Stimulated activated CD8-positive, alpha-beta memory T cell treated with anti-CD3 and anti-CD28 coated beads, Interleukin-4, amount 100 ng/mL, for 1 hour (primary cell): Measurements from ENCODE around the gene PDE1C.

ENCODE experiments used
- DNase-seq, 2 donors: peaks; one replicate each; pipeline ENCODE4 v3.0.0-alpha.2; 2020; ENCODE audit warnings: low read depth in 2 of 2, low spot score in 1 of 2

Gene PDE1C

DNA sequence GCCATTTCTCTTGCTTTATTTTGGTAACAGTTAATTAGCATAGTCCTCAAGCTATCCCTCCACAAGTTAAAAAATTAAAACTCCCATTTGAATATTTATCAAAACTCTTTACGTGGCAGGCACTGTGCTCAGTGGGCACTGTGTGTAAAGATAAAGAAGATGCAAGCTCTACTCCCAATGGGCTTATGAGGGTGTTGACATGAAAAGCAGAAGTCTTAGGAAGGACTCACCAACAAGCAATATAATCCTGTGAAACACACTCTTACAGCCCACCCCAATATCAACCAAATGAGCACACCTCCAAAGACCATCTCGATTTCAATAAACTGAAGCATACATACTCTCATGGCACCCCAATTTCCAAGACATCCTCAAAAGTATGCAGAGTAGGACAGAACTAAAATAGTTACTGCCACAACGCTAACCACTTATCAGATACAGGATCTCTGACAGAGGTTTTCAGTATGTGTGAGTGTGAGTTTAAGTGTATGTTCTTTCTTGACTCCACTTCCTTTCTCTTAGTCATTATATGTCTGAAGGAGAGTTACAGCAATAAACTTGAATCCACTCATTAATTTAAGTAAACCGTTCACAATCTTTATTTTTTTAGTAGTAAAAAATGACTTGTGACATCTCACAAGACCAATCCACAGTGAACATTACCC, 120.0 kb downstream of the PDE1C start:
- no peak for DNase-seq

DNA sequence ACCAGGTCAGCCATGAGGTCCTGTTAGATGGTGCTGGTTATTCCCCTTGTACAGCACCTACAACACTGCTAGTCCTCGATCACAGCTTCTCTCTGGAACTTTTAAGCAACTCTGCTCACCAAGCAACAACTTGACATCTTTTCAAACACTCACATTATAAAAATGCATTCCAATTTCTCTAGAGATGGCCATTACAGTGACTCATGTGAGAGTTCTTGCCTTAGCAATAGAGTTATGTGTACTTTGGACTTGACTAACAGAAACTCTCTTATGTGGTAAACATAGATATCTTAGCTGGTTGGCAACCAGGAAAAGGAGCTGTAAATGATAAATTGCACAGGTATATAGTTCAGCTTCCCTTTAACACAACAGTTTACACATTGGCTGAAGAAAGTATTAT, 122.2 kb downstream of the PDE1C start:
- DNase-seq = no peak

DNA sequence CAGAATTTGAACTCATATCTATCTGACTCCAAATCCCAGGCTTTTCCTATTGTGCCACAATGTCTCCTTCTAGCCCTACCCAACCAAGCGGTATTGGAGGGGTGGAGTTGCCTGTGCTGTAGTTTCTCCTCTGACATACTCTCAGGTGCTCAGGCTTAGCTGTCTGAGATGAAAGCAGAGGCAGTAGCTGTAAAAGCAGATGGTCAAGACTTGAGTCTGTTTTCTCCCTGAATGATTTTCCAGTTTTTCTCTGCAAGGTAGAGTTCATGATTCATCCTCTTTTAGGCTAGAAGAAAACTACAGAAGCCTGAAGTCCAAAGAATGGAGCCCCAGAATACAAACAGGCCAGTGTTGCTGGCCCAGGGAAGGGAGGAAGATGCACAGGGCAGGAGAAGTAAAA, 130.0 kb downstream of the PDE1C start:
- DNase-seq = no peak

DNA sequence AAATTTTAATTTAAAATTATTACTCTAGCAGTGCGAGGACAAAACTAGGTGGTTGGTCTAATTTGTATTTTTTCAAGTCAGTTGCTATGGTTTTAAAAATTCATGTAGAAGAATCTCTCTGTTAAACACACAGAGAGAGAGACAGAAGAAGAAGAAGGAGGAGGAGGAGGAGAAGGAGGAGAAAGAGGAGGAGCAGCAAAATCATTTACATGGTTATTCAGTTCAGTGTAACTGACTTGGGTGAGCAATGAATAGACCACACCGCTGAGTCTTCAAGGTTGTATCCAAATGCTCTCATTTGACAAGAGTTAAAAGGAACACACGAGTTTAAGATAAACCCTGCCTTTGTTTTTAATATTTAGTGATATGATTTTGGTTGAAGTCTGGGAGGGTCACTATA, 131.1 kb downstream of the PDE1C start:
- no peak for DNase-seq

DNA sequence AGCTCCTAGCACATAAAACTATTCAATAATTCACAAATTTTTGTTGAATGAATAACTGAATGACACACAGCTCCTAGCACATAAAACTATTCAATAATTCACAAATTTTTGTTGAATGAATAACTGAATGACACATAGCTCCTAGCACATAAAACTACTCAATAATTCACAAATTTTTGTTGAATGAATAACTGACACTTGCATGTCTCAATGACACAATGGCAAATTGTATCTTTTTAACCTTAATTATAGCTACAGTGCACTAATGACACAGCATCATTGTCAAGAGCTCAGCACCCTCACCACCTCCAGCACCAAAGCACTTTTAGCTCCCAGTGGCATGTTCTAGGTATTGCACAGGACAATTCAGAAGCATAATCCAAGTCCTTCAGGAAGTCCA, 131.6 kb downstream of the PDE1C start:
- DNase-seq = no peak

DNA sequence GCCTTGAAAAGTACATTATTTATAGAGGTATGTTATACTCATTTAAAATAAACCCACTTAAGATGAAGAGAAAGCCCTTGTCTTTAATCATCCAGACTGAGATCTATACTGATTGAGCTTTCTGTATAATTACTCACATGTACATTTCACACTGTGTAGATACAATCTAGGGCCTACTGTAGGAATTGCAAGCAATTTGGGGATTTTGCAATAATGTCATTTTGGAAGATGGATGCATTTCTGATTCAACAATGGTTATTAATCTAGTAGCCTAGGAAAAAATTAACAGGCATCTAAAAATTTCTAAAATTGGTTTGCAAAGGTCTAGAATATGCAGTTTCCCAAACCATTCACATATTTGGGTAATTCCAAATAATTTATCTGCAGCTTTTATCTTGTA, 132.2 kb downstream of the PDE1C start:
- DNase-seq = no peak

DNA sequence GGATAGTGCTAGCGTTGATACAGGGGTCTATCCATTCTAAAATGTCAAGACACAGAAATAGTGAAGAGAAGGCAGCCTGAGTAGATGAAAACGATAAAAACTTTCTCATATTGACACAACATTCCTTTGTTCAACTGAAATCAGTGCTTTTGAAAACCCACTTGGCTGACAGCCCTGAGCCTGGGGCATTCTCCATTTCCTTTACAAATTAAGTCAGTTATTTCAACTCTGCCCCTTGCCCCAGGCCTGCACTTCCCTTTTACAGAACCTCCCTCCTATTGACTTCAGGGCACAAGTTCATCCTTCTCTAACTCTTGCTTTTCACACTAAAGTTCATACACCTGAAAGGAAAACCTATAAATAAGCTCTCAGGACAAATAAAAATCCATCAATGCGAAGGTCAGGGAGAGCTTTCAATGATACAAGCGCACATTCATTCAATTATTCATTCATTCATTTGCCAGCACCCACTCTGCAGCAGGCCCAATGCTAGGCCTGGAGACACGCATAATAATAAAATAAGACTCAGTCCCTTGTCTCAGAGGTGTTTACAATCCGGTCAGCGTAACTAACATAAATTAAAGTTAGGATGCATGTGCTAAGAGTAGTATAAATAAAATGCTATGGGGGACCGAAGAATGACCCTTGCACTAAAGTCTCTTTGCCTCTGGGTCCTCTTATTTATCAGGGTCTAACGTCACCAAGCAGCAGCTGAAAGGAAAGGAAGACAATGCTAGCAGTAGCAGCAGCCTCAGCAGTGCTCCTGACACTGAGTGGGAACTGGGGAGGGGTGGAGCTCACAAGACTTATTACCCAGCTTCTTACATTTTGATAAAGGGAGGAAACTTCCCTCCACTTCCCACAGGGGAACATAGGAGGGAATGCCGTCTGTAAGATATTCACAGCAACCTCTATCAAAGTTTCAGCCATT, 134.8 kb downstream of the PDE1C start:
- no peak for DNase-seq

DNA sequence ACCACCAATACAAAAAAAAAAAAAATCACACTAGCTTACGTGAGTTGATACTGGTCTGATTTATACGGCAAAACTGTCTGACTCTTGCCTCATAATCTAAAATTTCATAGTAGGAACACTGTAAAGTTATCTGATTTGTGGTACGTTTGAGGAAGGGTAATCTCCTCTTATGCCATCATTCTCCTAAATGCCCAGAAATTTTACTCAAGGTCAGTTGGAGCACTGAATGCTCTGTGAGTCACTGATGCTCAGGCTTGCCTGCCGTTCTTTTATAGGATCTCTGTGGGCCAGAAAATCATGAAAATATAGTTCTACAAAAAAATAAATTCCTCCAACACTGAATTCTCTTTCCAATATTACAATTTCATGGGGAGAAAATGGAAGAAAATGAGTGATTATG, 135.7 kb downstream of the PDE1C start:
- DNase-seq = no peak

DNA sequence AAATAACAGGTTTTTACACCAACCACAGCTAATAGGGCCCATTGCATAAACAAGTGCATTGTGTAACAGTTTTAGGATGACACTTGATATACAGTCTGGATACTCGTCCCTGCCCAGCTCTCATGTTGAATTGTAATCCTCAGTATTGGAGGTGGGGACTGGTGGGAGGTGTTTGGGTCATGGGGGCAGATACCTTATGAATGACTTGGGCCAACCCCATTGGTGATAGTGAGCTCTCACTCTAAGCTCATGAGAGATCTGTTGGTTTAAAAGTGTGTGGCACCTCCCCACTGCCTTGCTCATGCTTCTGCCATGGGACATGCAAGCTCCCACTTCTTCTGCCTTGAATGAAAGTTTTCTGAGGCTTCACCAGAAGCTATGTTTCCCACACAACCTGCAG, 136.7 kb downstream of the PDE1C start:
- no peak for DNase-seq

DNA sequence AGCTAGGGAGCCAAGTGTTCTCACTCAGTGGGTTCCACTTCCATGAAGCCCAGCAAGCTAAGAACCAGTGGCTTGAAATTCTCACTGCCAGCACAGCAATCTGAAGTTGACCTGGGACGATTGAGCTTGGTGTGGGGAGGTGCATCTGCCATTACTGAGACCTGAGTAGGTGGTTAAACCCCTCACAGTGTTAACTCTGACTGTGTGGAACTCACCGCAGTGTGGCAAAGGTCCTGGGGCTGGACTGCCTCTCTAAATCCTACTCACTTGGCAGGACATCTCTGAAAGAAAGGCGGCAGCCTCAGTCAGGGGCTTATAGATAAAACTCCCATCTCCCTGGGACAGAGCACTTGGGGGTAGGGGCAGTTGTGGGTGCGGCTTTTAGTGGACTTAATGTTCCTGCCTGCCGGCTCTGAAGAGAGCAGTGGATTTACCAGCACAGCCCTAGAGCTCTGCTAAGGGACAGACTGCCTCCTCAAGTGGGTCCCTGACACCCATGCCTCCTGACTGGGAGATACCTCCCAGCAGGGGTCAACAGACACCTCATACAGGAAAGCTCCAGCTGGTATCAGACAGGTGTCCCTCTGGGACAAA, 143.1 kb downstream of the PDE1C start:
- no peak for DNase-seq

DNA sequence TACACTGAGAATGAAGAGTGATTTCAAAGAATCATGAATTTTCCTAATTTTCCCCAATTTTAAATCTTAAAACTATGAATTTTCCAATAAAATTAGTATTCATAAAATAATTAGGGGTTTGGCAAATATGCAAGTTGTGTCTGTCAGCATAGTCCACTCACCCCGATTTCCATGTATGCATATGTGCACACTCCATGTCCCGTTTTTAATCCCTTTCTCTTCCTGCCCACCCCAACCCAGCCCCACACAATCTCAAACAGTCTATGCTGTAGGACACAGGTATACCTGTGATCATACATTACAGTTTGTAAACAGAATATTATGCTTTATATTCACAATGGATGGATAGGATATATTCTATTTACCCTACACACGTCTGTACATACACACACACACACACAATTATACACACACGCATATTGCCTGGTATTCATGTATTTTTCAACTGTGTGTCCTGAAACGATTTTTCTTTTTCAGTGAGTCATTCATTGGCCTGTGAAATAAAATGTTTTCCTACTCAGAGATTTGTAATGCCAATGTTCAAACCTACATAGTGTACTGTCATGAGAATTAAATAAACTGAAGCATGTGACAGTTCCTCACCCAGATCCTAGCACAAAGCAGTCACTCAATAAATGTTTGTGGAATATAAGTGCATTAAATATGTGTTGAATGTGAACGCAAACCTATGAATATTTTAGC, 144.3 kb downstream of the PDE1C start:
- no peak for DNase-seq

DNA sequence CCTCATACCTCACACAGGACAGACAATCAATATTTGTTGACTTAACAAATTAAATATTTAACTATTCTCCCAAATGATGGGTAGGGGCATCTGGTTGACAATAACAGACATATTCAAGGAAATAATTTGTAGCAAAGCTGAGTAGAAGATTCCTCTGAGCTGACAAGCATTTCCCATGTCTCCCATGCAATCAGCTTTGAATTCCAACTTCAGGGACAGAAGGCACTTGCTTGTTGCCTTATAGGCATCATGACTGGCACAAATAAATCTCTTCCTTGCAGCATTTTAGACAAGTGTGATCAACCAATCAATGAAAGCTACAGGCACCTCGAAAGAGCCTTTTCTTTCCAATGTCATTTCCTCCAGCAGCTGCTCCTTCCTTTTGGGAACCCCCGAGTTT, 146.0 kb downstream of the PDE1C start:
- no peak for DNase-seq

DNA sequence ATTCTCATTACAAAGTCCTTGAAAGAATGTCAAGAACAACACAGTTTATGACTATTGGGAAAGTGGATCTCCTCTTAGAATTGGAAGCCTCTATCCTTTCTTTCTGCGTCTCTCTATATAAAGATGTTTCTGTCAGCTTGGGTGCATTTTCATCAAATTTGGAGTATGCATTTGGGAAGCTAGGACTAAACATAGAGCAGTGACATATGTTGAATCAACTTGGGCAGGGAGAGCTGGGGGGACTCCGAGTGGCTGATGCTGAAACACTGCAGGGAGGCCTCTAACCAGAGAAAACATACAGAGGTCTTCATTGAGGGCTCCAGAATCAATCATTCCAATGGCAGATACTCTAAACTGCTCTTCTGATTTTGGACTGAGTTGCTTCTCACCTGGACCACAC, 147.4 kb downstream of the PDE1C start:
- DNase-seq = no peak

DNA sequence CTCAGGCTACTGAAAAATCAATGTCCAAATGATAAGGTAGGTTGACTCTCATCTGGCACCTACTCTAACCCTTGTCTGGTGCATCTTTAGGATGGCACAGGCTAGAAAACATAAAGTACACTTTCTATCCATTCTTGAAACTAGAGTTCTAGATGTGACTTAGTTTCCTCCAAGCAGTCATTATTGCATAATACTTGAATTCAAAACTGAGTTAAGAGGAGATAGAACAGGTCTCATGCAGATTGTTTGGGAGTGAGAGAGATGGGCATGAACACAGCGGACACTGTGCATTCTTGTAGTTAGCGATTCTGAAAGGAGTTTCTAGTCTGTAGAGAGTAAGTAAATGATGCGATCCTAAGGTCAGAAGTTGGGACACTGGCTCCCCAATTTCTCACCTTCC, 149.2 kb downstream of the PDE1C start:
- no peak for DNase-seq

DNA sequence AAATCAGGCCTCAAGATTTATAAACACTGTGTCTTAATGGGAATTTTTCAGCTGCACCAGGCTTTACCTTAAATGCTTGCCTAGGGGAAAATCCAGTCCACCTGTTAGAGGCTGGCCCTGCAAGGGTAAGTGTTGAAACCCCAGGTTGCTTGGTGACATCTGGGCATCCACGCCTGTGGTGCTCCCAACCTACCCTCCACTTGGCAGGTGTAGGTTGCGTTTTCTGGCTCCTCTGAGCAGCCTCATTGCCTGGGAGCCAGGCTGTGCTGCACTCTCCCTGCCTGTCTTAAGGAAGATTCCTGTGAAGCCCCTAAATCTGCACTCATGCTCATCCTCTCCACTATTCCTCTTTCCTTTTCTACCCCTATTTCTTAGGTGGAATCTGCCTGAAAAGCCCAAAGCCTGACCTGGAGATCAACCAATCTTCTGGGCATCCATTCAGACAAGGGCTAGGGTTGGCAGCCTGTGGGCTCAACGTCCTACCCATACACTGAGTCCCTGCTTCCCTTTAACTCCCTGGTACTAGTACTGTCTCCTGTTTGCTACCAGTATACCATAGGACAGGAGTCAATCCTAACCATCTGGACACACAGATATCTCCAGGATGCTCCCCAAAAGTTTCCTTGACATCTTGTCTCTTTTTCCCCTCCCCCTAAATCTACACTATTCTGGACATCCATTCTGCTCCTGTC, 150.4 kb downstream of the PDE1C start:
- DNase-seq = no peak

DNA sequence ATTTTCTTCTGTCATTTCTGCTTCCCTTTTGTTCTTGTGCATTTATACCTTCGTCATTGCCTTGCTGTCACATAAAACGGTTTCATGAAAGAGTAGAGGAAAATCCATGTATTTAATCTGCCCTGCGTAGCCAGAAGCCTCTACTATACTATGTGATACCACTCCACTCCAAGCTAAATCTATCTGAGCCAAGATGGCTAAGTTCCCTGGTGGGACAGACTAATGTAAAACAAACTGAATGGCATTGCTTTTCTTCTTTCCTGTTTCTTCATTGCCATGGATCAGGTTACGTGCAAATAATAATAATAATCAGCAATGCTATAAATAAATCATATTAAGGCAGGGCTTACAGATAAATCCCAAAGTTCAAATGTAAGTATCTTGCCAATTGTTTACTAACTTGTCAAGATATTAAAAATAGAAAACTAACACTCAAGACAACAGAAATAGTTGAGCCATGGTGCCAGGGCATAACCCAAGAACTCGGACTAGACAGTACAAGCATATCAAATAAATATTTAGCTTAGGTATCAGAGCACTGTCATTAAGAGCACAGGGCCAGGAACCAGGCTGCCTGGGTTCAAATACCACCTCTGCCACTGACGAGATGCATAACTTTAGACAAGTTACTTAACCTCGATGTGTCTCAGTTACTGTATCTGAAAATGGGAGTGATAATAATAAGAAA, 151.4 kb downstream of the PDE1C start:
- no peak for DNase-seq

DNA sequence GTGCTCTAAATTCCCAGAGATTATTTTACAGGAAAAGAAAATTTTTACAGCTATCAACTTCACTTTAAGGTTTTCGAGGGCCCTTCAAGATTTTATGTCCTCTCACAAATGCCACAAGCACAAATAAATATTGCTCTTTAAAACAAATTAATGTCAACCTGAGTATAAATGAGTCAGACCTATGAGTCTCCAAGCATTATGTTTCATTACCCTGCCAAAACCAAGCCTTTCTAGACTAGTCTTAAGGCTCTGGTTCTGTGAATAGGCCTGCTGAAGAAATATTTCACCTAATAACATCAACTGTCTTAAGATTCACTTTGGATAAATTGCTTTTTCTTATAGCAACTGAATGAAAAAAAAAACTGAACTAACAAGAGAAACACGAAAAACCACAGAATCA, 153.0 kb downstream of the PDE1C start:
- no peak for DNase-seq

DNA sequence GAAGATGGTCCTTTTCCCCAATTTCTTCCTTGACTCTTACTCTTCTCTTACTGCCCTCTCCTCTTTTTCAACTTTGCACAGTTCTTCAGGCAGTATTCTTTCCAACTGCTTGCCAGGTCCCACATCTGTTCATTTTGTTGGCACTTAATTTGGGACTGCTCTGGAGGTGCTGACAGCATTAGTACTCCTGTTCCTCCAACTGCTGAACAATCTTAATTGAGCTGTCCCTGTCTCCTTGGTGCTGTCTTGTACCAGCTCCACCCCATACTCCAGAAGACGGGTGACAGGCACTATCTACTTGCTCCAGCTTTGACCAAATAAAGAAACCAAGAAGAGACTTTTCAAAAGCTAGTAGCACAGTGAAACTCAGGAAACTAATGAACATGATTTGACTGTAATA, 160.0 kb downstream of the PDE1C start:
- DNase-seq = no peak

DNA sequence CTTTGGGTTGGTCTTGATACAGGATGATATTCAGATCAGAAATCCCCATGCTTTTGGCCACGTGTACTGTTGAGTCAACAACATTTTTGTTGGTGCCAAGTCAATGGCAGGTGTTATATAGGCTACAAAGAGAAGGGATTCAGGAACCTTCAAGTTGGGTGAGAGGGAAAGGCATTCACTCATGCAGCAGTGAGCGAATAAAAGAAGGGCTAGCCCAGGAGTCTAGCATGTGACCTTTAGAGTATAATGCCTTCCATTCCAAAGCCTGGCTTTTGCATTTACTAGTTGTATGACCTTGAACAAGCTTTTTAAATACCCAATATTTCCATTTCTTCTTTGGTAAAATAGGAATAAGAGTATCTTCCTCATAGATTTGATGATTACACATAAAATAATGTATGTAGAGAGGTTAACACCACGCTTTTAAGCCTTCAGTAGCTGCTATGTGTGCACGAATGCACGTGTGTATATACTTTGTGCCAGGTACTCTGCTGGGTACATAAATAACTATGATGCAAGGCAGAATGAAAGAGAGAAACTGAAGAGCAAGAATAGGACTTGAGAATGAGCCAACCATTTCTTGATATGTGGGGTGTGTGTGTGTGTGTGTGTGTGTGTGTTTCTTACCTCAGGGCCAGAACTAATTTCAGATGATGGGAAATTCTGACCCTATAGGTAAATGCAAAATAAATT, 163.6 kb downstream of the PDE1C start:
- no peak for DNase-seq

DNA sequence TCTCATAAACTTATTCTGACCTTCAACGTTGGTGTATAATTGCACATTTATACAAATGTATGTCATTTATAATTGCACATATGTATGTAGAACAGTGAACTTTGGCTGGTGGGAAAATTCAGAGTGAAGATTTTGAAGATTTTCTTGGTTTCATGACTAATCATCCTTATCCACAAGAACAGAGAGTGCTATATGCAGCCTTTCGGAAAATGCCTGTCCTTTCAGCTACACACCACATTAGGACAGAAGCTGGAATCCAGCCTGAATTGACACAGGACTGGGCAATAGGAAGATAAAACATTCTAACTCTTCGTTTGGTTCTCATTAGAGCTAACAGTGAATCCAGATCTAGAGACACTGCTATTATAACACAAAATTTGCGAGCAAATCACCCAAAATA, 166.2 kb downstream of the PDE1C start:
- DNase-seq = no peak
